ENCODE measurements around the gene NBEA. TPM values are rescaled to one million over a fixed set of nuclear protein-coding genes. Genes with fewer than 3 reads are reported as not detected.

NBEA gene
- total RNA-seq, 1 experiment from 2014 or later: 3.3 TPM

GRCh38 chr13:35684432-35684831, 742.4 kb downstream of the NBEA start:
- no peaks in the 10 kb centered on the region for H3K27me3 Mint-ChIP-seq (ENCODE audit: insufficient read depth, unreplicated experiment)
- CTCF ChIA-PET: no interaction called here
- no peaks in the 10 kb centered on the region for H3K36me3 Mint-ChIP-seq (ENCODE audit: insufficient read depth, unreplicated experiment)
- H3K4me3 Mint-ChIP-seq (ENCODE audit: unreplicated experiment): no peak overlapping the region
- no peak for DNase-seq (ENCODE audit: unreplicated experiment)
- intact Hi-C loops (cut with micrococcal nuclease): no loop called here
- BruUV-seq (replicated peaks): no TSS peak
- POLR2A ChIA-PET: no interaction called here
- TF ChIP-seq, protein P1, sequence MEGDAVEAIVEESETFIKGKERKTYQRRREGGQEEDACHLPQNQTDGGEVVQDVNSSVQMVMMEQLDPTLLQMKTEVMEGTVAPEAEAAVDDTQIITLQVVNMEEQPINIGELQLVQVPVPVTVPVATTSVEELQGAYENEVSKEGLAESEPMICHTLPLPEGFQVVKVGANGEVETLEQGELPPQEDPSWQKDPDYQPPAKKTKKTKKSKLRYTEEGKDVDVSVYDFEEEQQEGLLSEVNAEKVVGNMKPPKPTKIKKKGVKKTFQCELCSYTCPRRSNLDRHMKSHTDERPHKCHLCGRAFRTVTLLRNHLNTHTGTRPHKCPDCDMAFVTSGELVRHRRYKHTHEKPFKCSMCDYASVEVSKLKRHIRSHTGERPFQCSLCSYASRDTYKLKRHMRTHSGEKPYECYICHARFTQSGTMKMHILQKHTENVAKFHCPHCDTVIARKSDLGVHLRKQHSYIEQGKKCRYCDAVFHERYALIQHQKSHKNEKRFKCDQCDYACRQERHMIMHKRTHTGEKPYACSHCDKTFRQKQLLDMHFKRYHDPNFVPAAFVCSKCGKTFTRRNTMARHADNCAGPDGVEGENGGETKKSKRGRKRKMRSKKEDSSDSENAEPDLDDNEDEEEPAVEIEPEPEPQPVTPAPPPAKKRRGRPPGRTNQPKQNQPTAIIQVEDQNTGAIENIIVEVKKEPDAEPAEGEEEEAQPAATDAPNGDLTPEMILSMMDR (IDR thresholded peaks at IDR 0.05; ENCODE audit: unreplicated experiment): no peak
- no peak overlapping the region for H3K27ac Mint-ChIP-seq (ENCODE audit: low read depth, unreplicated experiment)
- peaks cover 17% of the 10 kb centered on the region for H3K9me3 Mint-ChIP-seq (ENCODE audit: unreplicated experiment)
- H3K4me1 Mint-ChIP-seq (ENCODE audit: insufficient read depth, unreplicated experiment): no peaks in the 10 kb centered on the region

GRCh38 chr13:35687336-35687735, 745.3 kb downstream of the NBEA start:
- TF ChIP-seq, protein P1 (IDR thresholded peaks at IDR 0.05; ENCODE audit: unreplicated experiment): no peak
- Mint-ChIP-seq H3K4me3 (ENCODE audit: unreplicated experiment) (no peak overlapping the region), H3K4me1 (ENCODE audit: insufficient read depth, unreplicated experiment) (no peaks in the 10 kb centered on the region), H3K36me3 (ENCODE audit: insufficient read depth, unreplicated experiment) (no peaks in the 10 kb centered on the region), H3K27ac (ENCODE audit: low read depth, unreplicated experiment) (no peak overlapping the region), H3K27me3 (ENCODE audit: insufficient read depth, unreplicated experiment) (no peaks in the 10 kb centered on the region), H3K9me3 (ENCODE audit: unreplicated experiment) (peaks cover 7% of the 10 kb centered on the region)
- intact Hi-C loops (cut with micrococcal nuclease): no loop called here
- ChIA-PET POLR2A (no interaction called here), CTCF (no interaction called here)
- no TSS peak for BruUV-seq (replicated peaks)
- no peak for DNase-seq (ENCODE audit: unreplicated experiment)

DNA sequence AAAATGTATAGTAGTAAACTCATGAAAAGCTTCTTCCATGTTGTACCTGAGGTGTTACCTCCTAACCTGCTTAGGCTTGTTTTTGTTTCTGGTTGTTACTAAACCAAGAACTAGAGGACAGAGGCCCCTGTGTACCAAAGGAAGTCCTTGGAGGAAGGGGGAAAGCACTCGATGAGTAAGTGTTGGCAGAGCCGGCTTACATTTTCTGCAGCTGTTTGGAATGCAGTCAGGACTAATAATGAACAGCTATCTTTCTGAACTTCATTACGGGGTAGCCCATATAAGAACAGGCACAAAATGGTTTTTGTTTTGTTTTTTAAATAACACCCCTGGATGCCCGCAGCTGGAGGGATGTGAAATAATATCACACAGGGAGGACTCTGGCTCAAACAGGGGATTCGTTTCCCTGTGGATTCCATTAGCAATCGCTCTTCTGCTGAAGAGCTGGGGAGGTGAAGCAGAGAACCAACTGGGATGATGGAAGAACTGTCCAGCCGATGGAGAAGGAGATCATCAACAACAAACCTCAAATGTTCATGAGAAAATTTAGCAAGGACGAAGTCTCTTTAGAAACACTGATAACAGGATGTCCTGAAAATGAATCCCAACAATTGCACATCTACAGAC, 748.6 kb downstream of the NBEA start:
- intact Hi-C loops (cut with micrococcal nuclease): no loop called here
- no peak overlapping the region for H3K4me3 Mint-ChIP-seq (ENCODE audit: unreplicated experiment)
- CTCF ChIA-PET: no interaction called here
- H3K27ac Mint-ChIP-seq (ENCODE audit: low read depth, unreplicated experiment): no peak overlapping the region
- H3K36me3 Mint-ChIP-seq (ENCODE audit: insufficient read depth, unreplicated experiment): no peaks in the 10 kb centered on the region
- DNase-seq (ENCODE audit: unreplicated experiment): peak; percentile 21
- H3K9me3 Mint-ChIP-seq (ENCODE audit: unreplicated experiment): no peaks in the 10 kb centered on the region
- BruUV-seq (replicated peaks): no TSS peak
- TF ChIP-seq, protein P1 (IDR thresholded peaks at IDR 0.05; ENCODE audit: unreplicated experiment): no peak
- POLR2A ChIA-PET: no interaction called here
- H3K4me1 Mint-ChIP-seq (ENCODE audit: insufficient read depth, unreplicated experiment): no peaks in the 10 kb centered on the region
- H3K27me3 Mint-ChIP-seq (ENCODE audit: insufficient read depth, unreplicated experiment): no peaks in the 10 kb centered on the region

DNA sequence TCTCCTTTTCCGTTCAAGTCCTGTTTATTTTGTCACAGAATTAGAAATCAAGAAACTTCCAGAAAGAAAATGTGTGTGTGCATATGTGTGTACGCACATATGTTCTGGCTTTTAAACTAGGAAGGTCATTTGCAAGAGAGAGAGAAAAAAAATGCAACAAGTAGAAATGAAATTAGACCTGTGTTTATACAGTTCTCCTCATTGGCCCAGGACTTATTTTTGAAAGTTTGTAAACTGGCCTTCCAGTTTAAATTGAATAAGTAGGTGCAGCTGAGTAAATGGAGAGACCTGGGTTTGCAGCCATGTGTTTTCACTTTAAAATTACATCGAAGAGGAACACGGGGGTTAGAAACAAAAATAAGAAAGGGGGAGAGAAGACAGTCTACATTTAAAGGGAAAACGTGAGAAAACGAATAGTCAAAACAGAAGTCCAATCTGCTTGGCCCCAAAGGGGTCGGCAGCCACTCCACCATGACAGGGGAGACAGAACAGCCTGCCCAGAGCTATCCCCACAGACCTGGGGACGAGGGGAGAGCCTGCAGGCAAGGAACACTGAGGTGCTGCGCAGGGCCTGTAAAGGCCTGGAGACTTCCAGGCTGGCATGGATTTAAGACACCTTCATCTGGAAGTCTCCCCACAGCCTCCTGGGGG, 751.2 kb downstream of the NBEA start:
- Mint-ChIP-seq H3K27ac (ENCODE audit: low read depth, unreplicated experiment) (no peak overlapping the region), H3K9me3 (ENCODE audit: unreplicated experiment) (no peaks in the 10 kb centered on the region), H3K27me3 (ENCODE audit: insufficient read depth, unreplicated experiment) (no peaks in the 10 kb centered on the region), H3K4me3 (ENCODE audit: unreplicated experiment) (no peak overlapping the region), H3K36me3 (ENCODE audit: insufficient read depth, unreplicated experiment) (no peaks in the 10 kb centered on the region), H3K4me1 (ENCODE audit: insufficient read depth, unreplicated experiment) (no peaks in the 10 kb centered on the region)
- ChIA-PET POLR2A (no interaction called here), CTCF (interaction anchor here (0.6 kb wide), 1 partner anchor 57 kb away, joined by 3 read pairs; no protein-coding TSS in a partner anchor)
- TF ChIP-seq, protein P1 (IDR thresholded peaks at IDR 0.05; ENCODE audit: unreplicated experiment): no peak
- no peak for DNase-seq (ENCODE audit: unreplicated experiment)
- BruUV-seq (replicated peaks): no TSS peak
- intact Hi-C loops (cut with micrococcal nuclease): no loop called here

Data from MCF 10A (cell line).